HepG2 (cell line): ENCODE data around the gene SP9. TPM values are rescaled to one million over a fixed set of nuclear protein-coding genes. Genes with fewer than 3 reads are reported as not detected.

Experiments used
- ATAC-seq: fragments of 200-7000 bp; cut with Tn5 transposase; 3 replicates; pipeline ENCODE4 v1.9.1; 2020; ENCODE audit warnings: mild to moderate bottlenecking, moderate library complexity
- BruUV-seq: library from RNA; stranded (reverse); fragments of 400-500 nt; replicated peaks from 2 replicates; lab custom pipeline; 2021; lab: Mats Ljungman, UMichigan
- CTCF ChIA-PET: fragments of 300-600 bp; formaldehyde crosslinking; extraction: SDS; loops from one replicate; lab custom pipeline; 2021; ENCODE audit warnings: low total read pairs, inconsistent platforms, low intra/inter-chr PET ratio; lab: Yijun Ruan, JAX
- POLR2A ChIA-PET: fragments of 350-600 bp; sonication (Branson Sonifier 250); formaldehyde crosslinking; loops from one replicate; lab custom pipeline; 2020; ENCODE audit warnings: antibody characterized with exemption, inconsistent platforms; lab: Yijun Ruan, JAX
- DNase-seq: peaks from one replicate; pipeline ENCODE4 v3.0.0-alpha.2; 2015; ENCODE audit warnings: low spot score
- FAIRE-seq: peaks from 3 replicates; lab custom pipeline; 2011; peaks lifted over from hg19 to GRCh38; lab: Jason Lieb, UNC
- H2AFZ ChIP-seq: one replicate; pipeline ENCODE4 v1.6.1; 2011; ENCODE audit warnings: low read length, inconsistent platforms
- H3K27ac ChIP-seq: fragments of 300-600 bp; 3 replicates; pipeline ENCODE4 v1.8.0; 2011; ENCODE audit warnings: mixed run types, mild to moderate bottlenecking, mixed read lengths, low read length, inconsistent platforms; ENCODE audit not compliant: insufficient read depth; ENCODE audit errors: extremely low read length
- H3K27me3 ChIP-seq, 2 experiments: fragments of 200-600 bp in 1 of 2; 2 replicates in 1 of 2; 3 replicates in 1 of 2; pipeline versions ENCODE4 v1.6.0 to v1.8.0; 2011; ENCODE audit warnings: low read length in 2 of 2, mild to moderate bottlenecking in 2 of 2, moderate library complexity in 2 of 2, inconsistent platforms in 1 of 2; ENCODE audit not compliant: insufficient read depth in 2 of 2, control insufficient read depth in 1 of 2
- H3K36me3 ChIP-seq, 2 experiments: fragments of 200-600 bp in 1 of 2; replicated peaks in 1 of 2; 2 replicates in 1 of 2; 3 replicates in 1 of 2; pipeline versions ENCODE4 v1.5.1 to v1.8.0; 2011; ENCODE audit warnings: low read length in 2 of 2, inconsistent platforms in 1 of 2; ENCODE audit not compliant: insufficient read depth in 2 of 2, control insufficient read depth in 1 of 2
- H3K4me1 ChIP-seq: 2 replicates; pipeline ENCODE4 v1.5.1; 2012; ENCODE audit warnings: low read length, inconsistent platforms; ENCODE audit not compliant: insufficient read depth
- H3K4me2 ChIP-seq: 2 replicates; pipeline ENCODE4 v1.6.0; 2011; ENCODE audit warnings: low read depth, low read length, inconsistent platforms
- H3K4me3 ChIP-seq, 3 experiments: fragments of 200-600 bp in 1 of 3; sonication (generic), shearing (Covaris generic) in 1 of 3; replicated peaks in 1 of 3; 2 replicates each; pipeline ENCODE4 v1.5.1; 2011 to 2016; ENCODE audit warnings: low read length in 3 of 3, inconsistent platforms in 2 of 3, low read depth in 2 of 3, mild to moderate bottlenecking in 2 of 3, control low read depth in 1 of 3, mixed read lengths in 1 of 3; ENCODE audit not compliant: insufficient read depth in 1 of 3
- H3K79me2 ChIP-seq: one replicate; pipeline ENCODE4 v1.6.1; 2011; ENCODE audit warnings: low read length, inconsistent platforms; ENCODE audit not compliant: insufficient read depth
- H3K9ac ChIP-seq: 2 replicates; pipeline ENCODE4 v1.6.0; 2011; ENCODE audit warnings: mild to moderate bottlenecking, low read depth, low read length, inconsistent platforms; ENCODE audit not compliant: insufficient read depth
- H3K9me3 ChIP-seq: 2 replicates; pipeline ENCODE4 v1.5.1; 2012; ENCODE audit warnings: mild to moderate bottlenecking, low read length
- H4K20me1 ChIP-seq: 2 replicates; pipeline ENCODE4 v1.6.0; 2011; ENCODE audit warnings: inconsistent platforms, mild to moderate bottlenecking, low read length, moderate library complexity; ENCODE audit not compliant: insufficient read depth
- CEBPB ChIP-seq: IDR thresholded peaks from 2 replicates; pipeline ENCODE4 v1.6.1; 2011; ENCODE audit warnings: low read depth, low read length, improper control_type of control experiment, borderline replicate concordance
- HDAC1 ChIP-seq: sonication (generic); formaldehyde crosslinking; IDR thresholded peaks from 2 replicates; pipeline ENCODE4 v1.5.1; 2020; ENCODE audit warnings: mild to moderate bottlenecking, missing genetic modification reagents
- MTF2 ChIP-seq: sonication (generic); formaldehyde crosslinking; IDR thresholded peaks from 2 replicates; pipeline ENCODE4 v1.5.0; 2020; ENCODE audit warnings: missing genetic modification reagents, borderline replicate concordance
- MXI1 ChIP-seq: IDR thresholded peaks from 3 replicates; pipeline ENCODE4 v1.6.1; 2012; ENCODE audit warnings: low read depth, low read length, inconsistent platforms, borderline replicate concordance
- NCOR1 ChIP-seq: fragments of 200-600 bp; sonication (generic); IDR thresholded peaks from 2 replicates; pipeline ENCODE4 v1.7.0; 2017; ENCODE audit warnings: antibody characterized with exemption, low read length, borderline replicate concordance
- NFE2L2 ChIP-seq: fragments of 150-350 bp; IDR thresholded peaks from 2 replicates; pipeline ENCODE4 v1.6.1; 2014; ENCODE audit warnings: low read length
- NR1H2 ChIP-seq: sonication (generic); formaldehyde crosslinking; IDR thresholded peaks from 2 replicates; pipeline ENCODE4 v1.8.1; 2022; ENCODE audit warnings: low read depth, missing genetic modification reagents, borderline replicate concordance
- PPARG ChIP-seq: conservative IDR thresholded peaks from 2 replicates; pipeline ENCODE4 v1.6.1; 2016; ENCODE audit warnings: missing biosample characterization, missing genetic modification reagents
- RXRB ChIP-seq: IDR thresholded peaks from 2 replicates; pipeline ENCODE4 v1.6.1; 2016; ENCODE audit warnings: borderline replicate concordance, missing genetic modification reagents, missing compliant biosample characterization
- STAT5B ChIP-seq: sonication (generic); formaldehyde crosslinking; IDR thresholded peaks from 2 replicates; pipeline ENCODE4 v1.4.0; 2020; ENCODE audit warnings: missing genetic modification reagents
- ZEB1 ChIP-seq: IDR thresholded peaks from 2 replicates; pipeline ENCODE4 v1.6.1; 2012; ENCODE audit warnings: mild to moderate bottlenecking, low read depth, inconsistent platforms; ENCODE audit not compliant: insufficient replicate concordance
- ZKSCAN1 ChIP-seq: fragments of 150-350 bp; IDR thresholded peaks from 2 replicates; pipeline ENCODE4 v1.6.1; 2014; ENCODE audit warnings: low read length
- ZNF136 ChIP-seq: sonication (generic); formaldehyde crosslinking; IDR thresholded peaks from 2 replicates; pipeline ENCODE4 v1.8.1; 2022; ENCODE audit warnings: low read depth, mild to moderate bottlenecking, moderate library complexity, missing genetic modification reagents
- ZNF329 ChIP-seq: sonication (generic); formaldehyde crosslinking; IDR thresholded peaks from 2 replicates; pipeline ENCODE4 v1.9.0; 2021; ENCODE audit warnings: low read depth, mild to moderate bottlenecking, missing genetic modification reagents
- ZSCAN22 ChIP-seq: sonication (generic); formaldehyde crosslinking; IDR thresholded peaks from 2 replicates; pipeline ENCODE4 v1.4.0; 2020; ENCODE audit warnings: mild to moderate bottlenecking, missing genetic modification reagents
- WGBS: methylation state at CpG from one replicate; pipeline ENCODE4 v1.1.6; 2017; ENCODE audit warnings: low lambda C conversion rate; 5-methylcytosine and 5-hydroxymethylcytosine counted together
- in situ Hi-C: cut with HindIII; loops from 2 replicates; pipeline ENCODE4 v1.10.0; 2017; ENCODE audit warnings: low pct_unique_long_range_greater_than_20kb; ENCODE audit not compliant: extremely low pct_ligation_motif_present
- intact Hi-C: fragments of 100-400 bp; cut with micrococcal nuclease; formaldehyde crosslinking; loops from one replicate; pipeline ENCODE4 v1.10.0; 2022; ENCODE audit not compliant: unreplicated experiment
- polyA plus RNA-seq, 8 experiments: library from polyadenylated mRNA; depleted of rRNA in 3 of 8; stranded (reverse) in 7 of 8; unstranded in 1 of 8; fragments of >200 nt; fragmentation: Illumina TruSeq in 4 of 8; extraction: Trizol in 4 of 8; gene quantifications; 2 replicates each; pipeline versions ENCODE4 v1.2.1 to v1.2.3, GENCODE V29; 2011 to 2016; ENCODE audit warnings: low read depth in 4 of 8, missing spikeins in 1 of 8, mixed read lengths in 1 of 8; ENCODE audit not compliant: insufficient read depth in 1 of 8
- total RNA-seq, 5 experiments: library from RNA; depleted of rRNA; stranded (reverse); fragments of >200 nt; fragmentation: Illumina TruSeq; extraction: Trizol; gene quantifications; 2 replicates each; pipeline ENCODE4 v1.2.3, GENCODE V29; 2016; ENCODE audit warnings: low read depth in 1 of 5
- TF ChIP-seq, protein P1 (sequence below): sonication (generic); formaldehyde crosslinking; IDR thresholded peaks from 2 replicates; pipeline ENCODE4 v1.5.1; 2020; ENCODE audit warnings: mild to moderate bottlenecking, missing genetic modification reagents, moderate library complexity
- TF ChIP-seq, protein P2 (sequence below): sonication (generic); formaldehyde crosslinking; IDR thresholded peaks from 2 replicates; pipeline ENCODE4 v1.4.0; 2020; ENCODE audit warnings: missing genetic modification reagents
- TF ChIP-seq, protein P3 (sequence below): sonication (generic); formaldehyde crosslinking; IDR thresholded peaks from 2 replicates; pipeline ENCODE4 v1.5.1; 2020; ENCODE audit warnings: mild to moderate bottlenecking, missing genetic modification reagents, borderline replicate concordance

Gene SP9
- total and polyA plus RNA-seq, 2 of the 13 experiments (the other 11 are each of a cell fraction or from before 2014, with no cell fraction given): not detected

DNA sequence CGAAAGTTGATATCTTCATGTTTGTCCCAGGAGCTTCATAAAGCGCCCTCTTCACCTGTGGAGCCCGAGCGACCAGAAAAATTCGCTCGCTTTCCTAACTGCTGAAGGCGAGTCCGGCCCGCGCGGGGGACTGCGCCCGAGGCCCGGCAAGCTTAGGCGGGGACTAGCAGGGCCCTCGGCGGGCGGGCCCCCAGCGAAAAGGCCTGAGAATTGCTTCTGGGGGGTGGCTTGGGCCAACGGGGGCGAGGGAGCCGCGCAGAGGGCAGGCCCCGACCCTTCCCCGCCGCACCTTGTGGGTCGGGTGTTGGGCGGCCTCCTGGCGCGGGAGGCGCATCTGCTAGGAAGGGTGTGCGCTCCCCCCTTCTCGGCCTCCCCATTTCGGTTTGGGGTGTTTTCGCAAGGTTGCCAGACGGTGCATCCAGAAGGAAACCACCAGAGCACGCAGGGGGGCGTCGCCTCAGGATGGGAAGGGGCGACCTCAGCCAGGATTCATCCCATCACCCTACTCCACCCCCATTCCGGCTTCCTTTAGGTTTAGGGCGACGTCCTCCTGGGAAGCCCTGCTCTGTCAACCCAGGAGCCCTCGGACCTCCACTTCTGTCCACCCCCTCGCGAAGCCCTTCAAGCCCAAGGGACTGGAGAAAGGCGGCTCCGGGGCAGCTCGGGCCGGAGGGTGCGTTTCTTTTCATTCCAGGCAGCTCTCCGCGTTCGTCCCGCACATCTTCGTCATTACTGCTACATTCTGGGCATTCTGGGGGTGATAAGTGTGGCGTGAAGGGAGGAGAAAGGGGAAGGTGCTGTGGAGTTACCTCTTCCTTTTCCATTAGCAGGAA is 9.1 kb downstream of the SP9 start:
- H3K36me3 ChIP-seq: peaks cover 2 to 8% of the 10 kb centered on the region in 2 experiments; a peak in 4 of 5 replicates
- in situ Hi-C loops: loop anchor here (5.0 to 10.0 kb wide), 4 partner anchors 187 to 942 kb away; no protein-coding TSS in a partner anchor
- no peak overlapping the region for H3K9ac ChIP-seq
- no peaks in the 10 kb centered on the region; the same call in 1 of the 2 replicates for H4K20me1 ChIP-seq
- peak overlapping the region in 2 of 3 experiments; percentile 9 to 36; a peak in 3 of 6 replicates for H3K4me3 ChIP-seq
- peak overlapping the region; percentile 77 for H3K4me2 ChIP-seq
- no peaks in the 10 kb centered on the region for H3K79me2 ChIP-seq
- H3K9me3 ChIP-seq: no peaks in the 10 kb centered on the region
- ATAC-seq: peak; percentile 6; the same call in 2 of the 3 replicates
- POLR2A ChIA-PET: no interaction called here
- no peak for FAIRE-seq
- intact Hi-C loops: loop anchor here (5.0 kb wide), 2 partner anchors 207 to 377 kb away; partner anchors contain the start of gene SP3
- H3K4me1 ChIP-seq: peaks cover 50% of the 10 kb centered on the region
- no peak for DNase-seq
- WGBS: 68% methylated on average over 34 of the region's 57 CpGs
- no peak overlapping the region for H2AFZ ChIP-seq
- BruUV-seq: no TSS peak
- peaks cover 20 to 59% of the 10 kb centered on the region in 2 experiments; a peak in 4 of 5 replicates for H3K27me3 ChIP-seq
- CTCF ChIA-PET: interaction anchor here (0.9 to 2.6 kb wide), 2 partner anchors 303 to 459 kb away, joined by 3 to 13 read pairs; no protein-coding TSS in a partner anchor
- H3K27ac ChIP-seq: no peak overlapping the region
- TF ChIP-seq STAT5B (CRISPR knock-in tag) (no peak), ZEB1 (no peak), ZKSCAN1 (no peak), ZNF329 (CRISPR knock-in tag) (no peak), CEBPB (no peak), RXRB (CRISPR knock-in tag) (no peak), PPARG (no peak), NR1H2 (CRISPR knock-in tag) (no peak), NFE2L2 (no peak), MTF2 (CRISPR knock-in tag) (peak; percentile 49; the same call in 1 of the 2 replicates), HDAC1 (no peak), ZSCAN22 (CRISPR knock-in tag) (no peak), ZNF136 (no peak), NCOR1 (no peak), MXI1 (no peak)
- TF ChIP-seq, protein P1, sequence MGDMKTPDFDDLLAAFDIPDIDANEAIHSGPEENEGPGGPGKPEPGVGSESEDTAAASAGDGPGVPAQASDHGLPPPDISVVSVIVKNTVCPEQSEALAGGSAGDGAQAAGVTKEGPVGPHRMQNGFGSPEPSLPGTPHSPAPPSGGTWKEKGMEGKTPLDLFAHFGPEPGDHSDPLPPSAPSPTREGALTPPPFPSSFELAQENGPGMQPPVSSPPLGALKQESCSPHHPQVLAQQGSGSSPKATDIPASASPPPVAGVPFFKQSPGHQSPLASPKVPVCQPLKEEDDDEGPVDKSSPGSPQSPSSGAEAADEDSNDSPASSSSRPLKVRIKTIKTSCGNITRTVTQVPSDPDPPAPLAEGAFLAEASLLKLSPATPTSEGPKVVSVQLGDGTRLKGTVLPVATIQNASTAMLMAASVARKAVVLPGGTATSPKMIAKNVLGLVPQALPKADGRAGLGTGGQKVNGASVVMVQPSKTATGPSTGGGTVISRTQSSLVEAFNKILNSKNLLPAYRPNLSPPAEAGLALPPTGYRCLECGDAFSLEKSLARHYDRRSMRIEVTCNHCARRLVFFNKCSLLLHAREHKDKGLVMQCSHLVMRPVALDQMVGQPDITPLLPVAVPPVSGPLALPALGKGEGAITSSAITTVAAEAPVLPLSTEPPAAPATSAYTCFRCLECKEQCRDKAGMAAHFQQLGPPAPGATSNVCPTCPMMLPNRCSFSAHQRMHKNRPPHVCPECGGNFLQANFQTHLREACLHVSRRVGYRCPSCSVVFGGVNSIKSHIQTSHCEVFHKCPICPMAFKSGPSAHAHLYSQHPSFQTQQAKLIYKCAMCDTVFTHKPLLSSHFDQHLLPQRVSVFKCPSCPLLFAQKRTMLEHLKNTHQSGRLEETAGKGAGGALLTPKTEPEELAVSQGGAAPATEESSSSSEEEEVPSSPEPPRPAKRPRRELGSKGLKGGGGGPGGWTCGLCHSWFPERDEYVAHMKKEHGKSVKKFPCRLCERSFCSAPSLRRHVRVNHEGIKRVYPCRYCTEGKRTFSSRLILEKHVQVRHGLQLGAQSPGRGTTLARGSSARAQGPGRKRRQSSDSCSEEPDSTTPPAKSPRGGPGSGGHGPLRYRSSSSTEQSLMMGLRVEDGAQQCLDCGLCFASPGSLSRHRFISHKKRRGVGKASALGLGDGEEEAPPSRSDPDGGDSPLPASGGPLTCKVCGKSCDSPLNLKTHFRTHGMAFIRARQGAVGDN (CRISPR knock-in tag): peak; percentile 21; the same call in 1 of the 2 replicates
- TF ChIP-seq, protein P2, sequence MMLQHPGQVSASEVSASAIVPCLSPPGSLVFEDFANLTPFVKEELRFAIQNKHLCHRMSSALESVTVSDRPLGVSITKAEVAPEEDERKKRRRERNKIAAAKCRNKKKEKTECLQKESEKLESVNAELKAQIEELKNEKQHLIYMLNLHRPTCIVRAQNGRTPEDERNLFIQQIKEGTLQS (CRISPR knock-in tag): no peak
- TF ChIP-seq, protein P3, sequence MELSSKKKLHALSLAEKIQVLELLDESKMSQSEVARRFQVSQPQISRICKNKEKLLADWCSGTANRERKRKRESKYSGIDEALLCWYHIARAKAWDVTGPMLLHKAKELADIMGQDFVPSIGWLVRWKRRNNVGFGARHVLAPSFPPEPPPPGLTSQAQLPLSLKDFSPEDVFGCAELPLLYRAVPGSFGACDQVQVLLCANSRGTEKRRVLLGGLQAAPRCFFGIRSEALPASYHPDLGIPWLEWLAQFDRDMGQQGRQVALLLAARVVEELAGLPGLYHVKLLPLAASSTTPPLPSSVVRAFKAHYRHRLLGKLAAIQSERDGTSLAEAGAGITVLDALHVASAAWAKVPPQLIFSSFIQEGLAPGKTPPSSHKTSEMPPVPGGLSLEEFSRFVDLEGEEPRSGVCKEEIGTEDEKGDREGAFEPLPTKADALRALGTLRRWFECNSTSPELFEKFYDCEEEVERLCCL (CRISPR knock-in tag): no peak
